ENCODE results near the gene ARHGEF7.

The ARHGEF7 gene

DNA sequence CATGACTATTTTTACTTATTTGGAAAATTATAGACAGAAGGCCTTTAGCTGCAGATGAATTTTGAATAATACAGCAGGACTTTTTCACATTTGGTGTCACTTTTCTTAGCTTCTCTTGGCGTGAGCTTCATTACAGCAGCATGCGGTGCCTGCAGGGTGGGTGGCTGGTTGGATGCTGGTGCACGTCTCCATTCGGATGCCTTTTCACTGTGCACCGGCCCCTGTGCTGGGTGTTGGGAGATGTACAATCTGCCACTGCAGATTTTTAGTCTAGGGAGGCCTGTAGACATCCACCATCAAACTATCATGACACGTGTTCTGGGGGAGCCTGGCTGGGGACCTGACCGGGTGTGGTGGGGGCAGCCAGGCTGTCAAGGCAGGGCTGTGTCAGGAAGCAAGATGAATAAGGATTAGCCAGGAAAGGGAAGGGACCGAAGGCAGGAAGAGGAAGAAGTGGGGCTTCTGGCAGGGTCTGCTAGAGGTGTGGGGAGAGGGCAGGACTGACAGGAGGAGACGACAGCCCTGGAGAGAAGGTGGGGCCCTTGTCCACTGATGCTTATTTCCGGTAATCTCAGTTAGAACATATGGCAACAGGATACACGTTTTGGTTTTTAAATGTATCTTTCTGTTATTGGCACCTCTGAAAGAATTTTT lies 88.8 kb downstream of the ARHGEF7 start:
- TF ChIP-seq, protein P1, sequence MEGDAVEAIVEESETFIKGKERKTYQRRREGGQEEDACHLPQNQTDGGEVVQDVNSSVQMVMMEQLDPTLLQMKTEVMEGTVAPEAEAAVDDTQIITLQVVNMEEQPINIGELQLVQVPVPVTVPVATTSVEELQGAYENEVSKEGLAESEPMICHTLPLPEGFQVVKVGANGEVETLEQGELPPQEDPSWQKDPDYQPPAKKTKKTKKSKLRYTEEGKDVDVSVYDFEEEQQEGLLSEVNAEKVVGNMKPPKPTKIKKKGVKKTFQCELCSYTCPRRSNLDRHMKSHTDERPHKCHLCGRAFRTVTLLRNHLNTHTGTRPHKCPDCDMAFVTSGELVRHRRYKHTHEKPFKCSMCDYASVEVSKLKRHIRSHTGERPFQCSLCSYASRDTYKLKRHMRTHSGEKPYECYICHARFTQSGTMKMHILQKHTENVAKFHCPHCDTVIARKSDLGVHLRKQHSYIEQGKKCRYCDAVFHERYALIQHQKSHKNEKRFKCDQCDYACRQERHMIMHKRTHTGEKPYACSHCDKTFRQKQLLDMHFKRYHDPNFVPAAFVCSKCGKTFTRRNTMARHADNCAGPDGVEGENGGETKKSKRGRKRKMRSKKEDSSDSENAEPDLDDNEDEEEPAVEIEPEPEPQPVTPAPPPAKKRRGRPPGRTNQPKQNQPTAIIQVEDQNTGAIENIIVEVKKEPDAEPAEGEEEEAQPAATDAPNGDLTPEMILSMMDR (IDR thresholded peaks at IDR 0.05; ENCODE audit: extremely low read depth, missing control alignments) = no peak
- DNase-seq (ENCODE audit: low spot score) = no peak

DNA sequence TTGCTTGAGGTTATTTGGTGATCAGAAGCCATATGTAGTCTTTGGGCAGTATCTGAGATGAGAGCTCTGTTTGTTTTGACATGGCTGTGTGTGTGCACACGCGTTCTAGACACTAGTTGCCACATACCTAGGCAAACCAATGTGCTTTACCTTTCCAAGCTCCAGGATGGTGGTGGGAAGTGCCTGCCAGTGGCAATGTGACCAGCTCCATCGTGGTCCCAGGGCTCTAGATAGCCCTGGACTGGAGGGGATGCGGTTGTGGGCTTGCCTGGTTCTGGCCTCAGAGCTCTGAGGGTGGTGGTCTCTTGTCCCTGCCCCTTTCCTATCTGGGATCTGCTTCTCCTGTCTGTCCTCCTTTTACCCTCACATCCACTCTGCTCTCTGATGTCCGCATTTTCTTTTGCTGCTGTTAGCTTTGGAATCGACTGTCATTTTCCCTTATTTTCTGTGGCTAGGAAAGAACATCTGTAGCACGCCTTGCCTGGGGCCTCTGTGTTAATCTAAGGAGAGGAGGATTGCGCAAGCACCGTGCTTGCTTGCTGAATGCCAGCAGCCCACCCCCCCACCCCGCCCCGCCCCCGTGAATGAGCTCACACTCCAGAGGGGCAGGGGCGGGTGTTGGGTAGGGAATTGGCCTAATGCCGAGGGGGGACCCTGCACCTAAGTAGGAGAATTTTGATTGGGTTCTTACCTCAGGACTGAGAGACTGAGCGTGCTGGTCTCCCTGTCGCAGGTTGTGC lies 89.5 kb downstream of the ARHGEF7 start:
- no peak for DNase-seq (ENCODE audit: low spot score)
- TF ChIP-seq, protein P1 (IDR thresholded peaks at IDR 0.05; ENCODE audit: extremely low read depth, missing control alignments) = no peak

DNA sequence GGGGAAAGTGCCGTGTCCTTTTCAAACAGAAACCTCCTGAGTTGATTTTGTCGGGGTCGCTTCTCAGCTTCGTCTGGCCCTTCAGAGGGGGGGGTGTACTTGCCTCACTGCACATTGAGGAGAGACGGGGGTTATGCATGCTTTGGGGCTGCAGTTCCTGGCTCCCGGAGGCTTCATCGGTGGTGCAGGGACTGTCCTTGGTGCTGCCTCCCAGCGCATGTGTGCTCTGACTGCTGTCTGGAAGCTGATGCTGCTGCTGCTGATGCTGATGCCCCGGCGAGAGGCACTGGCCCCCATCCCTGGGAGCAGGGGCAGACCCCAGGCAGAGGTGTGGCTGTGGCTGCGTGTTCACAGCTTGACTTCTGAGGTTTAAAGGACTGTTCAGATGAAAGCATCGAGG lies 91.0 kb downstream of the ARHGEF7 start:
- DNase-seq (ENCODE audit: low spot score) = no peak
- TF ChIP-seq, protein P1 (IDR thresholded peaks at IDR 0.05; ENCODE audit: extremely low read depth, missing control alignments) = no peak

DNA sequence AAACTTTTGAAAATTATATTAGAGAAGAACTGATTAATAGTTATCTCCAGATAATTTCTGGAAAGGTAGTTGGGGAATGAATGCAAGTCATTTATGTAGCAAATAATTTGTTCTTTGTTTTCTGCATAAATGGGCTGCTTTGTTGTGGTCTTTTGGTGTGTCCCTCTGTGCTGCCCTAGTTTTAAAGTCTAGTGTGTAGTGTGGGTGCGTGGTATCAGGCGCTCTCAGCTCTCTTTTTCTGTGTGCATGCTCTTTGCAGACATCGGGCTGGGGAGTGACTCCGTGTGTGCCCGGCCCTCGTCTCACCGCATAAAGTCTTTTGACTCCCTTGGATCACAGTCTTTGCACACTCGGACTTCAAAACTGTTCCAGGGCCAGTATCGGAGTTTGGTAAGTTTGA lies 94.5 kb downstream of the ARHGEF7 start:
- TF ChIP-seq, protein P1 (IDR thresholded peaks at IDR 0.05; ENCODE audit: extremely low read depth, missing control alignments) = no peak
- no peak for DNase-seq (ENCODE audit: low spot score)

DNA sequence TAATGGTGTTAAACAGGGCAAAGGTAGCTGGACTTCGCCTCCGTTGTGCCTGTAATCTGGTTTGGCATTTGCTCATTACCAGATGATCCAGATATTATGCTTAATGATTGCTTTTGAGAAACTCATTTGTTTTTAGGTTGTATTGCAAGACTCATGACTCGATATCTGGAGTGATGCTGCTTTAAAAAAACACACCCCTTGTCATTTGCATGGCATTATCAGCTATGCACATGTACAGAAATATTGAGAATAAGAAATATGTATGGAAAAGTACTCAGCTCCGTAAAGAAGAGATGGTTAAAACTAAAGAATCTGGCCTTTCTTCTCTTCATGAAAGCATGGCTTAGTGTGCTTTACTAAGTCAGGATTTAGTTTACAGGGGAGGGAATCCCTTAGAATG lies 95.0 kb downstream of the ARHGEF7 start:
- TF ChIP-seq, protein P1 (IDR thresholded peaks at IDR 0.05; ENCODE audit: extremely low read depth, missing control alignments) = no peak
- DNase-seq (ENCODE audit: low spot score) = no peak

DNA sequence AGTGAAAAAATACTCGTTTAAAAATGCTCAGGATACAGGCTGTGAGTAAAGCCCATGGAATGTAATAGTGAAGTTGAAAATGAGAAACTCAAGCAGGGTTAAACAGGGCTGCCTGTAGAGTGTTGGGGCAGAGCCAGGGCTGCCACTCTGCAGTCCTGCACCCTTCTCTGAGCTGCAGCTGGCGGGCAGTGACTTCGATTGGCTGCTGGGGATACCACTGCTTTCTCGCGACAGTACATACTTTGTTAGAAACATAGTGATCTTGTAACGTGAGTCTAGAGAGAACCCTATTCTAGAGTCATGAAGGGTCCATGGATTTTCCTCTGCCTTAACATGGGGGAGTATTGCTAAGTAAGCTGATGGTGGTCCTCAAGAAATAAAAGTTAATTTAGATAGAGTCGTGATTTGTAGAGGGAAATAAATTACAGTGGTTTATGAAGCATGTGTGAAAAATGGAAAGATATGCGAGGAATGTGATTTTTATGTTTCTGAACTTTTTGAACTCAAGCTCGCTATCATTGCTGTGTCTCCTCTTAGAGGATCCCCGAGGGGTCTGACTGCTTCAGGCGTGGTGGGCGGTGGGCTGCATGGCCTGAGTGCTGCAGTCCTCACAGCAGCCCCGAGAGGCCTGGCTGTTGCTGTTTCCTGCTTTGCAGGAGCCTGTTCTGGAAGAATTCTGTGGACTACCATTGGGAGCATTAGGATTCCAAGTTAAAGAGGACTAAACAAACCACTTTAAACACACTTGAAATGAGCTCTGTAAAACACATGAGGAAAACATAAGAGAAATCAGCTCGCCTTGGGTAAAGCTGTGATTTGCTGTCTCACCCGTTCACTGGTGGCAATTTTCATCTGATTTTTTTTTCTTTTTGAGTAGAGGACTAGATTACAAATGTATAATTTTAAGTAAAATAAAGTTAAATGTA lies 95.7 kb downstream of the ARHGEF7 start:
- DNase-seq (ENCODE audit: low spot score) = no peak
- TF ChIP-seq, protein P1 (IDR thresholded peaks at IDR 0.05; ENCODE audit: extremely low read depth, missing control alignments) = no peak
